ENCODE results near the gene RECQL5.

The RECQL5 gene

GRCh38 chr17:75693500-75694481 is 26.8 kb upstream of the RECQL5 start:
- peak overlapping the region; percentile 92 for H3K27ac ChIP-seq
- peak overlapping the region; percentile 18 for H3K4me3 ChIP-seq
- peak; percentile 90 for DNase-seq (ENCODE audit: low spot score)
- TF ChIP-seq CTCF (IDR thresholded peaks at IDR 0.05), result no peak

- H3K27ac ChIP-seq, result peak overlapping the region; percentile 92
- peak overlapping the region; percentile 13 for H3K4me3 ChIP-seq
- DNase-seq (ENCODE audit: low spot score), result no peak
- TF ChIP-seq CTCF (IDR thresholded peaks at IDR 0.05), result no peak
Measured at GRCh38 chr17:75692976-75693375, 26.0 kb upstream of the RECQL5 start.

- Histone ChIP-seq H3K27ac (peak overlapping the region in 1 of 2 donors; percentile 92), H3K4me3 (no peak overlapping the region)
- no peak for TF ChIP-seq CTCF (IDR thresholded peaks at IDR 0.05)
- DNase-seq (ENCODE audit: low spot score), result no peak
Measured at GRCh38 chr17:75691801-75692626, 25.1 kb upstream of the RECQL5 start.

GRCh38 chr17:75691371-75691791 is 24.4 kb upstream of the RECQL5 start:
- H3K27ac ChIP-seq, result peak overlapping the region in 1 of 2 donors; percentile 92
- H3K4me3 ChIP-seq, result no peak overlapping the region
- TF ChIP-seq CTCF (IDR thresholded peaks at IDR 0.05), result no peak
- no peak for DNase-seq (ENCODE audit: low spot score)

- Histone ChIP-seq H3K27ac (peak overlapping the region in 1 of 2 donors; percentile 51), H3K4me3 (no peak overlapping the region)
- TF ChIP-seq CTCF (IDR thresholded peaks at IDR 0.05), result no peak
- no peak for DNase-seq (ENCODE audit: low spot score)
Measured at GRCh38 chr17:75689441-75689873, 22.5 kb upstream of the RECQL5 start.

- peak overlapping the region; percentile 11 to 73 for H3K27ac ChIP-seq
- TF ChIP-seq CTCF (IDR thresholded peaks at IDR 0.05), result no peak
- H3K4me3 ChIP-seq, result no peak overlapping the region
- DNase-seq (ENCODE audit: low spot score), result no peak
Measured at GRCh38 chr17:75688209-75688825, 21.4 kb upstream of the RECQL5 start.
